Endothelial cell of umbilical vein (primary cell): ENCODE data around the gene SLC7A8. TPM values are rescaled to one million over a fixed set of nuclear protein-coding genes. Genes with fewer than 3 reads are reported as not detected.

Experiments
- BruUV-seq: library from RNA; stranded (reverse); fragments of 400-500 nt; replicated peaks from 2 replicates; lab custom pipeline; 2021; lab: Mats Ljungman, UMichigan
- CTCF ChIA-PET: fragments of 300-600, 350-600 bp; sonication (Branson Sonifier 250); formaldehyde crosslinking; loops from one replicate; lab custom pipeline; 2021; ENCODE audit warnings: antibody characterized with exemption, inconsistent platforms; lab: Charles Lee
- POLR2A ChIA-PET: fragments of 300-600, 350-600 bp; sonication (Branson Sonifier 250); formaldehyde crosslinking; loops from one replicate; lab custom pipeline; 2021; ENCODE audit warnings: antibody characterized with exemption, inconsistent platforms; lab: Charles Lee
- DNase-seq: peaks from one replicate; pipeline ENCODE4 v3.0.0-alpha.2; 2011; ENCODE audit warnings: low read depth, low spot score
- FAIRE-seq: peaks from 2 replicates; lab custom pipeline; 2011; peaks lifted over from hg19 to GRCh38; lab: Jason Lieb, UNC
- H2AFZ ChIP-seq: 2 replicates; pipeline ENCODE4 v1.6.0; 2012; ENCODE audit warnings: low read depth, low read length, control low read depth, inconsistent platforms
- H3K27ac ChIP-seq: 2 replicates; pipeline ENCODE4 v1.5.1; 2011; ENCODE audit warnings: low read depth, mild to moderate bottlenecking, control low read depth, low read length, moderate library complexity; ENCODE audit not compliant: insufficient read depth
- H3K27me3 ChIP-seq, 2 experiments: 2 replicates each; pipeline versions ENCODE4 v1.6.0 to v1.6.1; 2011; ENCODE audit warnings: low read length in 2 of 2, mixed read lengths in 1 of 2; ENCODE audit not compliant: control insufficient read depth in 2 of 2, insufficient read depth in 2 of 2
- H3K36me3 ChIP-seq, 2 experiments: 2 replicates in 1 of 2; 3 replicates in 1 of 2; pipeline ENCODE4 v1.5.1; 2011; ENCODE audit warnings: low read length in 2 of 2, mild to moderate bottlenecking in 1 of 2, moderate library complexity in 1 of 2; ENCODE audit not compliant: control insufficient read depth in 2 of 2, insufficient read depth in 2 of 2; ENCODE audit errors: extremely low read depth in 1 of 2
- H3K4me1 ChIP-seq: 3 replicates; pipeline ENCODE4 v1.5.1; 2011; ENCODE audit warnings: mild to moderate bottlenecking, low read length; ENCODE audit not compliant: control insufficient read depth, insufficient read depth; ENCODE audit errors: extremely low read depth
- H3K4me2 ChIP-seq: 2 replicates; pipeline ENCODE4 v1.6.1; 2011; ENCODE audit warnings: low read length, control low read depth, mixed read lengths; ENCODE audit not compliant: insufficient read depth
- H3K4me3 ChIP-seq, 3 experiments: fragments of 200-600 bp in 1 of 3; sonication (generic), shearing (Covaris generic) in 1 of 3; replicated peaks in 1 of 3; 2 replicates each; pipeline ENCODE4 v1.5.1; 2011 to 2016; ENCODE audit warnings: control low read depth in 3 of 3, low read length in 3 of 3, mild to moderate bottlenecking in 2 of 3, inconsistent platforms in 1 of 3, low read depth in 1 of 3, moderate library complexity in 1 of 3; ENCODE audit not compliant: insufficient read depth in 1 of 3
- H3K79me2 ChIP-seq: 2 replicates; pipeline ENCODE4 v1.6.0; 2012; ENCODE audit warnings: low read length, inconsistent platforms; ENCODE audit not compliant: control insufficient read depth, insufficient read depth
- H3K9ac ChIP-seq: replicated peaks from 2 replicates; pipeline ENCODE3; 2011; ENCODE audit warnings: low read length, control low read depth; ENCODE audit not compliant: insufficient read depth; ENCODE audit errors: extremely low read depth
- H3K9me1 ChIP-seq: replicated peaks from 3 replicates; pipeline ENCODE4 v1.6.0; 2011; ENCODE audit warnings: mild to moderate bottlenecking, low read length; ENCODE audit not compliant: control insufficient read depth, insufficient read depth; ENCODE audit errors: extremely low read depth
- H3K9me3 ChIP-seq: replicated peaks from 2 replicates; pipeline ENCODE4 v1.5.1; 2012; ENCODE audit warnings: low read length, inconsistent platforms; ENCODE audit not compliant: control insufficient read depth, insufficient read depth
- H4K20me1 ChIP-seq: replicated peaks from 2 replicates; pipeline ENCODE3; 2011; ENCODE audit warnings: mild to moderate bottlenecking, low read length; ENCODE audit not compliant: control insufficient read depth, insufficient read depth; ENCODE audit errors: extremely low read depth
- CTCF ChIP-seq, 2 donors: IDR thresholded peaks; 1 replicate in 1 of 2; 2 replicates in 1 of 2; pipeline ENCODE4 v1.5.1; 2011; ENCODE audit warnings: low read length in 2 of 2, mild to moderate bottlenecking in 2 of 2, moderate library complexity in 2 of 2, control low read depth in 1 of 2, inconsistent platforms in 1 of 2, low read depth in 1 of 2; ENCODE audit not compliant: insufficient read depth in 1 of 2; ENCODE audit errors: extremely low read depth in 1 of 2
- EZH2 ChIP-seq: IDR thresholded peaks from 2 replicates; pipeline ENCODE4 v1.6.1; 2012; ENCODE audit warnings: borderline replicate concordance, low read depth, mild to moderate bottlenecking, moderate library complexity, low read length, inconsistent platforms; ENCODE audit not compliant: severe bottlenecking
- FOS ChIP-seq: IDR thresholded peaks from 2 replicates; pipeline ENCODE4 v1.6.1; 2011; ENCODE audit warnings: mild to moderate bottlenecking, low read length, moderate library complexity, borderline replicate concordance; ENCODE audit not compliant: insufficient read depth
- GATA2 ChIP-seq: IDR thresholded peaks from 2 replicates; pipeline ENCODE4 v1.7.0; 2011; ENCODE audit warnings: low read depth, mild to moderate bottlenecking, moderate library complexity, mixed read lengths, low read length; ENCODE audit not compliant: insufficient read length, insufficient read depth
- MYC ChIP-seq: IDR thresholded peaks from one replicate; pipeline ENCODE4 v1.6.1; 2011; ENCODE audit warnings: mild to moderate bottlenecking, low read depth, low read length
- POLR2A ChIP-seq: IDR thresholded peaks from 2 replicates; pipeline ENCODE4 v1.6.1; 2012; ENCODE audit warnings: low read depth, mild to moderate bottlenecking, control low read depth, low read length
- POLR2AphosphoS5 ChIP-seq: IDR thresholded peaks from 2 replicates; pipeline ENCODE4 v1.6.1; 2012; ENCODE audit warnings: low read depth, mild to moderate bottlenecking, control low read depth, low read length, moderate library complexity; ENCODE audit not compliant: insufficient read depth
- dilution Hi-C: fragments of 300-500 bp; cut with MboI; formaldehyde crosslinking; loops from one replicate; pipeline ENCODE4 v1.15.0; 2019; ENCODE audit warnings: low sequenced_read_pairs; ENCODE audit not compliant: extremely low pct_ligation_motif_present
- intact Hi-C: fragments of 100-400 bp; cut with micrococcal nuclease; formaldehyde crosslinking; loops from one replicate; pipeline ENCODE4 v1.10.0; 2022
- polyA plus RNA-seq, 4 experiments: library from polyadenylated mRNA; depleted of rRNA in 3 of 4; stranded (reverse) in 3 of 4; unstranded in 1 of 4; fragments of >200 nt; gene quantifications; 2 replicates each; pipeline versions ENCODE4 v1.2.1 to v1.2.3, GENCODE V29; 2011 to 2012; ENCODE audit warnings: missing spikeins in 1 of 4
- total RNA-seq: library from RNA; stranded (reverse); gene quantifications from 2 replicates; pipeline ENCODE4 v1.2.3, GENCODE V29; 2021
- TF ChIP-seq, protein P1 (sequence below): IDR thresholded peaks from 2 replicates; pipeline ENCODE4 v1.6.1; 2011; ENCODE audit not compliant: insufficient read depth, insufficient read length

Gene SLC7A8
- total and polyA plus RNA-seq, 2 donors (not counting 3 experiments of a cell fraction or from before 2014, with no cell fraction given), result 0.76 to 1.1 TPM

DNA sequence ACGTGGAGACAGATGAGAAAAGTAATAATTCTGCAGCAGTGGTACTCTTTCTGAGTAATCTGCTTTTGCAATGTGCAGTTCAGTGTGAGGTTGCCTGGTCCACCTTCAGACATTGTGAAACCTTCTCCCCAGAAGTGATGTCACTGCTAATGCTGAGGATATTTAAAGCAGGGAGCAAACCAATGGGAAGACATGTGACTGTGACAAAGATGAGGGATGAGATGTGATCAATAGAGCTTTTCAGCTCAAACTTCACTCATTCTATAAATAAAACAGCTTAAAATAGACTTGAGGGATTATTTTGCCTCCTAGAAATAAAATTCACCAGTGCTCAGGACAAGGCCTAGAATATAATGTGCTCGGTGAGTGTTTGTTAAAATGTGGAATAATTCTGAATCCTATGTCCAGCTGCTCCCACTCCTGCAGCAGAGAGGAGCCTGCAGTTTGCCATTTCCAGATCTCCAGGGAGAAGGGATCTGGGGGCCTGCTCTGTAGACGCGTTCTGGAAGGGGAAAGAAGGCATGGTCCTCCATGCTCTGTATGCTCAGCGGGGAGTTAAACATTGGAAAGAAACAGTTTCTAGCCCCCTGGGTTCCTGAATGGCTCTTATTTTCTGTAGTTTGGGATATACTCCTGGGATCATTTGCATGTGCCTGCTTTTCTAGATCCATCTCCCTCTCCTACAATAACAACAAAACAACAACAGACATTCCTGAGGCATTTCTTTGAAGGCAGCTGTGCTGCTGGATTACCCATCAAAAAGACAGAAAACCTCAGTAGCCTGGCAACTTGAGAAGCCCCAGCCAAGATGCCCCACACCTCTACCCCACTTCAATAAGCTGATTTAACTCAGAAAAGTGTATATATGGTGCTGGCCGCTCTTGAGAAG, 8.9 kb downstream of the SLC7A8 start:
- TF ChIP-seq, protein P1, sequence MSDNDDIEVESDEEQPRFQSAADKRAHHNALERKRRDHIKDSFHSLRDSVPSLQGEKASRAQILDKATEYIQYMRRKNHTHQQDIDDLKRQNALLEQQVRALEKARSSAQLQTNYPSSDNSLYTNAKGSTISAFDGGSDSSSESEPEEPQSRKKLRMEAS, result no peak
- TF ChIP-seq GATA2 (no peak), POLR2AphosphoS5 (no peak), POLR2A (no peak), EZH2 (no peak), MYC (no peak), CTCF (IDR thresholded peaks at IDR 0.05; ENCODE audit: extremely low read depth in 1 of 2, insufficient read depth in 1 of 2, low read depth in 1 of 2, low read length in 2 of 2) (no peak), FOS (no peak)
- Histone ChIP-seq H3K36me3 (no peaks in the 10 kb centered on the region), H3K9ac (no peak overlapping the region), H3K4me2 (no peak overlapping the region), H3K27ac (no peak overlapping the region), H3K9me1 (no peaks in the 10 kb centered on the region), H2AFZ (no peak overlapping the region), H3K9me3 (no peaks in the 10 kb centered on the region), H3K4me3 (no peak overlapping the region), H4K20me1 (no peaks in the 10 kb centered on the region), H3K79me2 (no peaks in the 10 kb centered on the region), H3K27me3 (peaks cover 6 to 17% of the 10 kb centered on the region in 2 experiments), H3K4me1 (peaks cover 6% of the 10 kb centered on the region)
- FAIRE-seq (no peak), DNase-seq (no peak)
- ChIA-PET CTCF (interaction anchor here (1.1 to 25.6 kb wide), 4 partner anchors 14 to 188 kb away, joined by 3 to 1289 read pairs (median 4); partner anchors contain the start of gene CEBPE), POLR2A (no interaction called here)
- no TSS peak for BruUV-seq
- intact Hi-C loops, result no loop called here
- dilution Hi-C loops, result no loop called here
